ENCODE results near the gene SMIM20.

GRCh38 chr4:25873632-25874129, 40.3 kb upstream of the SMIM20 start:
- TF ChIP-seq CTCF (IDR thresholded peaks at IDR 0.05), result no peak
- TF ChIP-seq POLR2A (IDR thresholded peaks at IDR 0.05), result no peak

Data from stomach (tissue), 4 donors.